Loucy (cell line): ENCODE results near the gene SAPCD2.

Experiments
- H2AFZ ChIP-seq: fragments of 200-600 bp; sonication (generic); 2 replicates; pipeline ENCODE4 v1.6.0; 2016; ENCODE audit warnings: antibody characterized with exemption, mild to moderate bottlenecking, low read length, moderate library complexity
- H3F3A ChIP-seq: fragments of 200-600 bp; 2 replicates; pipeline ENCODE4 v1.6.0; 2016; ENCODE audit warnings: antibody characterized with exemption, low read depth, mild to moderate bottlenecking
- H3K27me3 ChIP-seq: fragments of 200-600 bp; sonication (generic); 2 replicates; pipeline ENCODE4 v1.6.1; 2014; ENCODE audit warnings: low read length, mild to moderate bottlenecking; ENCODE audit not compliant: insufficient read depth, poor library complexity, severe bottlenecking
- H3K36me3 ChIP-seq: fragments of 200-600 bp; sonication (generic); 2 replicates; pipeline ENCODE4 v1.6.1; 2016; ENCODE audit warnings: low read length; ENCODE audit not compliant: insufficient read depth
- H3K4me1 ChIP-seq: fragments of 200-600 bp; sonication (generic); 2 replicates; pipeline ENCODE4 v1.5.1; 2014; ENCODE audit warnings: low read length, mild to moderate bottlenecking; ENCODE audit not compliant: insufficient read depth, poor library complexity, severe bottlenecking
- H3K4me2 ChIP-seq: fragments of 200-600 bp; sonication (generic); 2 replicates; pipeline ENCODE4 v1.6.0; 2014; ENCODE audit warnings: antibody characterized with exemption, low read length, low read depth, mild to moderate bottlenecking; ENCODE audit not compliant: poor library complexity, severe bottlenecking
- H3K4me3 ChIP-seq: fragments of 200-600 bp; sonication (generic); 2 replicates; pipeline ENCODE4 v1.5.1; 2014; ENCODE audit warnings: low read length, mild to moderate bottlenecking, mixed read lengths; ENCODE audit not compliant: poor library complexity, severe bottlenecking
- H3K79me2 ChIP-seq: fragments of 200-600 bp; sonication (generic); 2 replicates; pipeline ENCODE4 v1.6.1; 2014; ENCODE audit warnings: low read length; ENCODE audit not compliant: insufficient read depth
- H3K9ac ChIP-seq: fragments of 200-600 bp; sonication (generic); 2 replicates; pipeline ENCODE4 v1.6.0; 2014; ENCODE audit warnings: mild to moderate bottlenecking, low read depth, low read length, moderate library complexity; ENCODE audit not compliant: poor library complexity, severe bottlenecking
- H3K9me2 ChIP-seq: fragments of 200-600 bp; sonication (generic); replicated peaks from 2 replicates; pipeline ENCODE4 v1.6.1; 2016; ENCODE audit warnings: low read depth, low read length, mixed read lengths
- H3K9me3 ChIP-seq: fragments of 200-600 bp; sonication (generic); 2 replicates; pipeline ENCODE4 v1.6.1; 2014; ENCODE audit warnings: mild to moderate bottlenecking, antibody characterized with exemption, low read length, low read depth; ENCODE audit not compliant: insufficient read depth
- H4K20me1 ChIP-seq: fragments of 200-600 bp; sonication (generic); 2 replicates; pipeline ENCODE4 v1.6.0; 2014; ENCODE audit warnings: antibody characterized with exemption, low read length, mild to moderate bottlenecking; ENCODE audit not compliant: insufficient read depth, poor library complexity, severe bottlenecking
- CTCF ChIP-seq: fragments of 200-600 bp; sonication (generic); conservative IDR thresholded peaks from 2 replicates; pipeline ENCODE4 v1.5.1; 2014; ENCODE audit warnings: mild to moderate bottlenecking, antibody characterized with exemption, low read length
- EZH2phosphoT487 ChIP-seq: fragments of 200-600 bp; IDR thresholded peaks from 2 replicates; pipeline ENCODE4 v1.6.1; 2018; ENCODE audit warnings: antibody characterized with exemption, mild to moderate bottlenecking, moderate library complexity, borderline replicate concordance

SAPCD2 gene

GRCh38 chr9:137014166-137014565 is 56.2 kb downstream of the SAPCD2 start:
- no peaks in the 10 kb centered on the region; the same call in 1 of the 2 replicates for H3K36me3 ChIP-seq
- H3K27me3 ChIP-seq: no peaks in the 10 kb centered on the region

GRCh38 chr9:137013571-137013940 is 56.8 kb downstream of the SAPCD2 start:
- Histone ChIP-seq H2AFZ (no peak overlapping the region), H3K9me3 (no peaks in the 10 kb centered on the region), H4K20me1 (no peaks in the 10 kb centered on the region), H3K27me3 (no peaks in the 10 kb centered on the region), H3K4me3 (no peak overlapping the region), H3K36me3 (no peaks in the 10 kb centered on the region; the same call in 1 of the 2 replicates), H3F3A (no peaks in the 10 kb centered on the region), H3K4me2 (no peak overlapping the region), H3K4me1 (no peaks in the 10 kb centered on the region), H3K9ac (no peak overlapping the region), H3K79me2 (no peaks in the 10 kb centered on the region), H3K9me2 (no peaks in the 10 kb centered on the region)
- TF ChIP-seq CTCF: no peak

More at GRCh38 chr9:137014166-137014565, 56.2 kb downstream of the SAPCD2 start:
- no peaks in the 10 kb centered on the region for H3F3A ChIP-seq
- H3K9ac ChIP-seq: no peak overlapping the region
- no peak overlapping the region for H2AFZ ChIP-seq
- H3K79me2 ChIP-seq: no peaks in the 10 kb centered on the region
- no peaks in the 10 kb centered on the region for H4K20me1 ChIP-seq
- no peak overlapping the region for H3K4me3 ChIP-seq
- no peaks in the 10 kb centered on the region for H3K4me1 ChIP-seq
- no peaks in the 10 kb centered on the region for H3K9me3 ChIP-seq
- H3K4me2 ChIP-seq: no peak overlapping the region
- no peaks in the 10 kb centered on the region for H3K9me2 ChIP-seq
- TF ChIP-seq EZH2phosphoT487: no peak
- no peak for TF ChIP-seq CTCF

GRCh38 chr9:137012694-137013570 is 57.4 kb downstream of the SAPCD2 start:
- Histone ChIP-seq H3K9me3 (no peaks in the 10 kb centered on the region), H3K27me3 (no peaks in the 10 kb centered on the region), H3K9me2 (no peaks in the 10 kb centered on the region), H3K4me2 (no peak overlapping the region), H3K36me3 (no peaks in the 10 kb centered on the region; the same call in 1 of the 2 replicates), H3K9ac (no peak overlapping the region), H3K4me1 (no peaks in the 10 kb centered on the region), H3K4me3 (no peak overlapping the region), H2AFZ (no peak overlapping the region), H3K79me2 (no peaks in the 10 kb centered on the region), H4K20me1 (no peaks in the 10 kb centered on the region), H3F3A (no peaks in the 10 kb centered on the region)
- TF ChIP-seq EZH2phosphoT487: no peak
- no peak for TF ChIP-seq CTCF
